Measurements from ENCODE around the gene SLC25A23. TPM values are rescaled to one million over a fixed set of nuclear protein-coding genes. Genes with fewer than 3 reads are reported as not detected.

The SLC25A23 gene
- total and polyA plus RNA-seq, 2 donors (not counting 1 experiment from before 2014, with no cell fraction given), result 9.3 to 25.3 TPM

DNA sequence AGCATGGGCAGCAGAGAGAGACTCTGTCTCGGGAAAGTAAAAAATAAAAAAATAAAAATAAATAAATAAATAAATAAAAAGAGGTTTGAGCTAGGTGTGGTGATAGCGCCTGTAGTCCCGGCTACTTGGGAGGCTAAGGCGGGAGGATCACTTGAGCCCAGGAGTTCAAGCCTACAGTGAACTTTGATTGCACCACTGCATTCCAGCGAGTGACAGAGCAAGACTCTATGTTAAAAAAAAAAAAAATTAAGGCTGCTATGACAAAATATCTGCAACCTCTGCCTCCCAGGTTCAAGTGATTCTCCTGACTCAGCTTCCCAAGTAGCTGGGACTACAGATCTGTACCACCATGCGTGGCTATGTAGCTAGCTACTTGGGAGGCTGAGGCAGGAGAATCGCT lies 25.2 kb upstream of the SLC25A23 start:
- H3K9me3 ChIP-seq (ENCODE audit: control extremely low read depth in 1 of 3, control insufficient read depth in 2 of 3, insufficient read depth in 1 of 3, low read length in 2 of 3), result no peaks in the 10 kb centered on the region
- intact Hi-C loops (cut with micrococcal nuclease), result loop anchor here (5.0 kb wide), 1 partner anchor 113 kb away; the partner anchor contains the start of gene ALKBH7
- no peaks in the 10 kb centered on the region for H4K20me1 ChIP-seq (ENCODE audit: control insufficient read depth, insufficient read depth, low read length, poor library complexity, severe bottlenecking)
- peaks cover 37% of the 10 kb centered on the region for H3K79me2 ChIP-seq (ENCODE audit: control insufficient read depth, insufficient read depth, low read length)
- ChIA-PET POLR2A (no interaction called here), CTCF (no interaction called here)
- H3K4me1 Mint-ChIP-seq, result peaks cover 34% of the 10 kb centered on the region
- no peak overlapping the region for H3K4me2 ChIP-seq (replicated peaks; ENCODE audit: low read depth, low read length, poor library complexity, severe bottlenecking)
- H3K4me1 ChIP-seq (ENCODE audit: control insufficient read depth in 2 of 2, insufficient read depth in 2 of 2, low read length in 2 of 2), result peaks cover 13 to 31% of the 10 kb centered on the region in 2 donors
- no peak overlapping the region for H3K4me3 Mint-ChIP-seq
- WGBS (ENCODE audit: insufficient coverage), result 88% methylated on average over 1 of the region's 7 CpGs
- H3K36me3 ChIP-seq (replicated peaks in 1 of 2; ENCODE audit: control extremely low read depth in 1 of 2, control insufficient read depth in 1 of 2, extremely low read depth in 1 of 2, insufficient read depth in 2 of 2, low read length in 1 of 2), result peaks cover 0 to 3% of the 10 kb centered on the region in 2 experiments
- no peak overlapping the region for H3K27ac Mint-ChIP-seq
- no peak overlapping the region for H3K27ac ChIP-seq (ENCODE audit: low read length in 2 of 2)
- no peaks in the 10 kb centered on the region for H3K27me3 Mint-ChIP-seq
- DNase-seq (no peak), ATAC-seq (ENCODE audit: low read depth) (no peak)
- H2AFZ ChIP-seq (ENCODE audit: insufficient read depth, low read depth, low read length, poor library complexity, severe bottlenecking), result no peak overlapping the region
- no peak for TF ChIP-seq EZH2 (IDR thresholded peaks at IDR 0.05; ENCODE audit: borderline replicate concordance, insufficient read depth, low read depth, low read length, poor library complexity, severe bottlenecking)
- TF ChIP-seq, protein P1, sequence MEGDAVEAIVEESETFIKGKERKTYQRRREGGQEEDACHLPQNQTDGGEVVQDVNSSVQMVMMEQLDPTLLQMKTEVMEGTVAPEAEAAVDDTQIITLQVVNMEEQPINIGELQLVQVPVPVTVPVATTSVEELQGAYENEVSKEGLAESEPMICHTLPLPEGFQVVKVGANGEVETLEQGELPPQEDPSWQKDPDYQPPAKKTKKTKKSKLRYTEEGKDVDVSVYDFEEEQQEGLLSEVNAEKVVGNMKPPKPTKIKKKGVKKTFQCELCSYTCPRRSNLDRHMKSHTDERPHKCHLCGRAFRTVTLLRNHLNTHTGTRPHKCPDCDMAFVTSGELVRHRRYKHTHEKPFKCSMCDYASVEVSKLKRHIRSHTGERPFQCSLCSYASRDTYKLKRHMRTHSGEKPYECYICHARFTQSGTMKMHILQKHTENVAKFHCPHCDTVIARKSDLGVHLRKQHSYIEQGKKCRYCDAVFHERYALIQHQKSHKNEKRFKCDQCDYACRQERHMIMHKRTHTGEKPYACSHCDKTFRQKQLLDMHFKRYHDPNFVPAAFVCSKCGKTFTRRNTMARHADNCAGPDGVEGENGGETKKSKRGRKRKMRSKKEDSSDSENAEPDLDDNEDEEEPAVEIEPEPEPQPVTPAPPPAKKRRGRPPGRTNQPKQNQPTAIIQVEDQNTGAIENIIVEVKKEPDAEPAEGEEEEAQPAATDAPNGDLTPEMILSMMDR (IDR thresholded peaks at IDR 0.05), result no peak
- H3K27me3 ChIP-seq (replicated peaks in 1 of 4; ENCODE audit: control extremely low read depth in 1 of 4, control insufficient read depth in 3 of 4, insufficient read depth in 4 of 4, low read length in 3 of 4), result no peaks in the 10 kb centered on the region
- no peak overlapping the region for H3K9ac ChIP-seq (ENCODE audit: low read length)
- H3K9me3 Mint-ChIP-seq (ENCODE audit: insufficient read depth), result no peaks in the 10 kb centered on the region
- H3K4me3 ChIP-seq (ENCODE audit: control extremely low read depth in 1 of 5, extremely low read depth in 1 of 5, insufficient read depth in 1 of 5, low read depth in 2 of 5, low read length in 4 of 5), result no peak overlapping the region

DNA sequence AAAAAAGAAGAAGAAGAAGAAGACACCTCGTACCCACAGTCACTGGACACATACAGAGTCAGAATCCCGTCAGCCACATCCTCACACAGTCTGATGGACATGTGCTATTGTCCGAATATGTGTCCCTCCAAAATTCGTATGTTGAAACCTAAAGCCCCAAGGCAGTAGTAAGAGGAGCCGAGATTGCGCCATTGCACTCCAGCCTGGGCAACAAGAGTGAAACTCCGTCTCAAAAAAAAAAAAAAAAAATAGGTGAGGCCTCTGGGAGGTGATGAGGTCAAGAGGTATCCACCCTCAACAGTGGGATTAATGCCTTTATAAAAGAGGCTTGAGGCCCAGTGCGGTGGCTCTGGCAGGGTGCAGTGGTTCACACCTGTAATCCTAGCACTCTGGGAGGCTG lies 24.6 kb upstream of the SLC25A23 start:
- H3K9me3 ChIP-seq (ENCODE audit: control extremely low read depth in 1 of 3, control insufficient read depth in 2 of 3, insufficient read depth in 1 of 3, low read length in 2 of 3), result no peaks in the 10 kb centered on the region
- no peak overlapping the region for H3K9ac ChIP-seq (ENCODE audit: low read length)
- peaks cover 13 to 26% of the 10 kb centered on the region in 2 donors for H3K4me1 ChIP-seq (ENCODE audit: control insufficient read depth in 2 of 2, insufficient read depth in 2 of 2, low read length in 2 of 2)
- H3K36me3 ChIP-seq (replicated peaks in 1 of 2; ENCODE audit: control extremely low read depth in 1 of 2, control insufficient read depth in 1 of 2, extremely low read depth in 1 of 2, insufficient read depth in 2 of 2, low read length in 1 of 2), result peaks cover 0 to 6% of the 10 kb centered on the region in 2 experiments
- Mint-ChIP-seq H3K27me3 (no peaks in the 10 kb centered on the region), H3K9me3 (ENCODE audit: insufficient read depth) (no peaks in the 10 kb centered on the region), H3K4me3 (no peak overlapping the region), H3K27ac (no peak overlapping the region), H3K4me1 (peaks cover 28% of the 10 kb centered on the region)
- H2AFZ ChIP-seq (ENCODE audit: insufficient read depth, low read depth, low read length, poor library complexity, severe bottlenecking), result no peak overlapping the region
- TF ChIP-seq, protein P1 (IDR thresholded peaks at IDR 0.05), result no peak
- TF ChIP-seq EZH2 (IDR thresholded peaks at IDR 0.05; ENCODE audit: borderline replicate concordance, insufficient read depth, low read depth, low read length, poor library complexity, severe bottlenecking), result no peak
- CTCF ChIA-PET, result no interaction called here
- no peak overlapping the region for H3K27ac ChIP-seq (ENCODE audit: low read length in 2 of 2)
- ATAC-seq (ENCODE audit: low read depth), result no peak
- no peaks in the 10 kb centered on the region for H3K27me3 ChIP-seq (replicated peaks in 1 of 4; ENCODE audit: control extremely low read depth in 1 of 4, control insufficient read depth in 3 of 4, insufficient read depth in 4 of 4, low read length in 3 of 4)
- H3K4me3 ChIP-seq (ENCODE audit: control extremely low read depth in 1 of 5, extremely low read depth in 1 of 5, insufficient read depth in 1 of 5, low read depth in 2 of 5, low read length in 4 of 5), result no peak overlapping the region
- no peak overlapping the region for H3K4me2 ChIP-seq (replicated peaks; ENCODE audit: low read depth, low read length, poor library complexity, severe bottlenecking)
- H4K20me1 ChIP-seq (ENCODE audit: control insufficient read depth, insufficient read depth, low read length, poor library complexity, severe bottlenecking), result no peaks in the 10 kb centered on the region
- no peak for DNase-seq
- intact Hi-C loops (cut with micrococcal nuclease), result loop anchor here (5.0 kb wide), 1 partner anchor 112 kb away; the partner anchor contains the start of gene ALKBH7
- POLR2A ChIA-PET, result no interaction called here
- WGBS (ENCODE audit: insufficient coverage), result 89% methylated on average over 5 of the region's 8 CpGs
- H3K79me2 ChIP-seq (ENCODE audit: control insufficient read depth, insufficient read depth, low read length), result peaks cover 41% of the 10 kb centered on the region

Measured in B cell (primary cell).